ENCODE measurements around the gene MC1R.
"Not testable (repeated sequence)": the region's sequence is repeated elsewhere in the genome, so short reads cannot be mapped to it uniquely, and the experiment has no call there.

The MC1R gene

GRCh38 chr16:89931964-89932363 lies 13.3 kb downstream of the MC1R start:
- Histone ChIP-seq H3K27ac (ENCODE audit: low read length) (no peak overlapping the region), H3K79me2 (ENCODE audit: low read length) (no peaks in the 10 kb centered on the region), H3K27me3 (ENCODE audit: low read depth, low read length) (no peaks in the 10 kb centered on the region), H4K20me1 (ENCODE audit: insufficient read depth, low read length) (peaks cover 5% of the 10 kb centered on the region; the same call in 1 of the 2 replicates), H3K4me2 (ENCODE audit: low read length) (peak overlapping the region; percentile 64), H3K4me3 (ENCODE audit: low read length) (peak overlapping the region; percentile 33; the same call in 1 of the 2 replicates), H3K9ac (ENCODE audit: low read length) (no peak overlapping the region), H2AFZ (ENCODE audit: low read depth, low read length) (no peak overlapping the region), H3K4me1 (ENCODE audit: low read length) (peaks cover 16% of the 10 kb centered on the region), H3K9me3 (ENCODE audit: insufficient read depth, low read length) (no peaks in the 10 kb centered on the region), H3K36me3 (replicated peaks; ENCODE audit: low read depth, low read length) (no peaks in the 10 kb centered on the region)
- TF ChIP-seq EZH2phosphoT487 (IDR thresholded peaks at IDR 0.05; ENCODE audit: low read depth) (no peak), CTCF (IDR thresholded peaks at IDR 0.05; ENCODE audit: low read depth, low read length) (no peak)

- not testable (repeated sequence) for H3K4me2 ChIP-seq (ENCODE audit: low read length); H2AFZ ChIP-seq (ENCODE audit: low read depth, low read length); H3K36me3 ChIP-seq (replicated peaks; ENCODE audit: low read depth, low read length); H3K27ac ChIP-seq (ENCODE audit: low read length); H4K20me1 ChIP-seq (ENCODE audit: insufficient read depth, low read length); H3K79me2 ChIP-seq (ENCODE audit: low read length); H3K27me3 ChIP-seq (ENCODE audit: low read depth, low read length); H3K4me3 ChIP-seq (ENCODE audit: low read length); H3K9me3 ChIP-seq (ENCODE audit: insufficient read depth, low read length); H3K9ac ChIP-seq (ENCODE audit: low read length)
- peaks cover 16% of the 10 kb centered on the region for H3K4me1 ChIP-seq (ENCODE audit: low read length)
Measured at GRCh38 chr16:89934019-89934418, 15.4 kb downstream of the MC1R start.

GRCh38 chr16:89934611-89935553 lies 16.2 kb downstream of the MC1R start:
- TF ChIP-seq CTCF (IDR thresholded peaks at IDR 0.05; ENCODE audit: low read depth, low read length): no peak
- no peak for TF ChIP-seq EZH2phosphoT487 (IDR thresholded peaks at IDR 0.05; ENCODE audit: low read depth)
- no peak overlapping the region for H2AFZ ChIP-seq (ENCODE audit: low read depth, low read length)
- peaks cover 5% of the 10 kb centered on the region; the same call in 1 of the 2 replicates for H4K20me1 ChIP-seq (ENCODE audit: insufficient read depth, low read length)
- no peak overlapping the region for H3K27ac ChIP-seq (ENCODE audit: low read length)
- H3K36me3 ChIP-seq (replicated peaks; ENCODE audit: low read depth, low read length): no peaks in the 10 kb centered on the region
- no peaks in the 10 kb centered on the region for H3K9me3 ChIP-seq (ENCODE audit: insufficient read depth, low read length)
- H3K79me2 ChIP-seq (ENCODE audit: low read length): no peaks in the 10 kb centered on the region
- peaks cover 10% of the 10 kb centered on the region; the same call in 1 of the 2 replicates for H3K27me3 ChIP-seq (ENCODE audit: low read depth, low read length)
- no peak overlapping the region for H3K4me2 ChIP-seq (ENCODE audit: low read length)
- peaks cover 16% of the 10 kb centered on the region for H3K4me1 ChIP-seq (ENCODE audit: low read length)
- H3K9ac ChIP-seq (ENCODE audit: low read length): no peak overlapping the region
- H3K4me3 ChIP-seq (ENCODE audit: low read length): no peak overlapping the region

GRCh38 chr16:89935620-89936019 lies 17.0 kb downstream of the MC1R start:
- not testable (repeated sequence) for H3K79me2 ChIP-seq (ENCODE audit: low read length); H4K20me1 ChIP-seq (ENCODE audit: insufficient read depth, low read length)

GRCh38 chr16:89936034-89936433 lies 17.4 kb downstream of the MC1R start:
- no peak overlapping the region for H3K4me2 ChIP-seq (ENCODE audit: low read length)
- H4K20me1 ChIP-seq (ENCODE audit: insufficient read depth, low read length): peaks cover 5% of the 10 kb centered on the region; the same call in 1 of the 2 replicates
- H3K36me3 ChIP-seq (replicated peaks; ENCODE audit: low read depth, low read length): no peaks in the 10 kb centered on the region
- H3K79me2 ChIP-seq (ENCODE audit: low read length): no peaks in the 10 kb centered on the region
- TF ChIP-seq CTCF (IDR thresholded peaks at IDR 0.05; ENCODE audit: low read depth, low read length) (no peak), EZH2phosphoT487 (IDR thresholded peaks at IDR 0.05; ENCODE audit: low read depth) (no peak)
- H2AFZ ChIP-seq (ENCODE audit: low read depth, low read length): no peak overlapping the region
- H3K27me3 ChIP-seq (ENCODE audit: low read depth, low read length): peaks cover 10% of the 10 kb centered on the region; the same call in 1 of the 2 replicates
- no peak overlapping the region for H3K27ac ChIP-seq (ENCODE audit: low read length)
- H3K9me3 ChIP-seq (ENCODE audit: insufficient read depth, low read length): no peaks in the 10 kb centered on the region
- H3K9ac ChIP-seq (ENCODE audit: low read length): no peak overlapping the region
- H3K4me1 ChIP-seq (ENCODE audit: low read length): peaks cover 15% of the 10 kb centered on the region
- H3K4me3 ChIP-seq (ENCODE audit: low read length): no peak overlapping the region

More at GRCh38 chr16:89935620-89936019, 17.0 kb downstream of the MC1R start:
- peaks cover 16% of the 10 kb centered on the region for H3K4me1 ChIP-seq (ENCODE audit: low read length)
- H2AFZ ChIP-seq (ENCODE audit: low read depth, low read length); H3K4me2 ChIP-seq (ENCODE audit: low read length); H3K36me3 ChIP-seq (replicated peaks; ENCODE audit: low read depth, low read length); H3K9me3 ChIP-seq (ENCODE audit: insufficient read depth, low read length); H3K4me3 ChIP-seq (ENCODE audit: low read length); H3K27ac ChIP-seq (ENCODE audit: low read length); H3K9ac ChIP-seq (ENCODE audit: low read length); H3K27me3 ChIP-seq (ENCODE audit: low read depth, low read length): not testable (repeated sequence)
